K562 (cell line): ENCODE results near the gene CMBL. TPM values are rescaled to one million over a fixed set of nuclear protein-coding genes. Genes with fewer than 3 reads are reported as not detected.

Experiments
- BACH1 ChIP-seq: fragments of 200-800 bp; sonication (Bioruptor generic); IDR thresholded peaks from 2 replicates; pipeline ENCODE4 v1.6.1; 2016; ENCODE audit warnings: missing genetic modification characterization, missing compliant biosample characterization
- BHLHE40 ChIP-seq: IDR thresholded peaks from 2 replicates; pipeline ENCODE4 v1.6.1; 2011; ENCODE audit warnings: low read length, improper control_type of control experiment
- CAMTA2 ChIP-seq: fragments of 250-450 bp; sonication (Bioruptor Pico); conservative IDR thresholded peaks from 2 replicates; pipeline ENCODE4 v1.5.1; 2022
- CBX5 ChIP-seq: IDR thresholded peaks from 2 replicates; pipeline ENCODE4 v1.6.1; 2014; ENCODE audit warnings: low read depth, borderline replicate concordance
- CREBBP ChIP-seq: IDR thresholded peaks from one replicate; pipeline ENCODE4 v1.6.1; 2012; ENCODE audit warnings: low read depth, mild to moderate bottlenecking, control low read depth, inconsistent platforms, low read length
- DMBX1 ChIP-seq: fragments of 250-450 bp; sonication (Bioruptor Pico); IDR thresholded peaks from 2 replicates; pipeline ENCODE4 v1.8.0; 2022; ENCODE audit warnings: inconsistent platforms, mild to moderate bottlenecking, moderate library complexity, borderline replicate concordance
- ELF1 ChIP-seq: fragments of 200-800 bp; sonication (Bioruptor generic); IDR thresholded peaks from 2 replicates; pipeline ENCODE4 v1.6.1; 2016; ENCODE audit warnings: missing genetic modification characterization, missing compliant biosample characterization
- FUS ChIP-seq: fragments of 200-400 bp; formaldehyde crosslinking; optimal IDR thresholded peaks from 2 replicates; pipeline ENCODE3; 2017; ENCODE audit warnings: low read depth, low read length
- GATAD2B ChIP-seq: fragments of 450-650 bp; IDR thresholded peaks from 2 replicates; pipeline ENCODE4 v1.6.1; 2017; ENCODE audit warnings: mild to moderate bottlenecking, borderline replicate concordance
- NFYB ChIP-seq: IDR thresholded peaks from 2 replicates; pipeline ENCODE4 v1.6.1; 2011; ENCODE audit warnings: mild to moderate bottlenecking, moderate library complexity; ENCODE audit not compliant: insufficient read length; ENCODE audit errors: extremely low read depth
- NR3C1 ChIP-seq: sonication (generic); formaldehyde crosslinking; IDR thresholded peaks from 2 replicates; pipeline ENCODE4 v1.8.1; 2022; ENCODE audit warnings: missing genetic modification reagents
- POLR3G ChIP-seq: IDR thresholded peaks from 2 replicates; pipeline ENCODE4 v1.6.1; 2011; ENCODE audit not compliant: insufficient read length, insufficient replicate concordance; ENCODE audit errors: extremely low read depth
- RBM34 ChIP-seq: fragments of 200-400 bp; formaldehyde crosslinking; IDR thresholded peaks from 2 replicates; pipeline ENCODE4 v1.6.1; 2018; ENCODE audit warnings: low read length, borderline replicate concordance; ENCODE audit not compliant: insufficient read depth
- SIN3A ChIP-seq, 2 experiments: fragments of 150-350 bp in 1 of 2; IDR thresholded peaks; 2 replicates each; pipeline ENCODE4 v1.6.1; 2011 to 2016; ENCODE audit warnings: borderline replicate concordance in 2 of 2, low read depth in 2 of 2, low read length in 2 of 2, mild to moderate bottlenecking in 2 of 2, moderate library complexity in 2 of 2; ENCODE audit not compliant: control insufficient read depth in 1 of 2
- ZFPM2 ChIP-seq: fragments of 250-450 bp; sonication (Bioruptor Pico); IDR thresholded peaks from 2 replicates; pipeline ENCODE4 v1.5.1; 2022; ENCODE audit warnings: mild to moderate bottlenecking
- ZNF311 ChIP-seq: fragments of 250-450 bp; sonication (Bioruptor Pico); IDR thresholded peaks from 2 replicates; pipeline ENCODE4 v1.4.0; 2020; ENCODE audit warnings: mild to moderate bottlenecking, moderate library complexity
- polyA plus RNA-seq, 8 experiments: library from polyadenylated mRNA; depleted of rRNA in 4 of 8; stranded (reverse) in 5 of 8; unstranded in 3 of 8; fragments of >200 nt; fragmentation: Nextera tagmentation in 2 of 8; fragmentation: Illumina TruSeq in 1 of 8; extraction: Ambion mirVana in 2 of 8; extraction: Trizol in 1 of 8; gene quantifications; 2 replicates each; pipeline versions ENCODE4 v1.2.1 to v1.2.3, GENCODE V29; 2011 to 2014; ENCODE audit warnings: inconsistent platforms in 1 of 8, missing spikeins in 1 of 8
- total RNA-seq, 7 experiments: library from RNA; depleted of rRNA in 6 of 7; stranded (reverse); fragments of >200 nt in 6 of 7; fragmentation: Illumina TruSeq in 2 of 7; extraction: Trizol in 2 of 7; gene quantifications; 2 replicates each; pipeline versions ENCODE4 v1.2.1 to v1.2.3, GENCODE V29; 2011 to 2021; ENCODE audit warnings: low replicate concordance in 1 of 7
- TF ChIP-seq, protein P1 (sequence below): fragments of 250-450 bp; sonication (Bioruptor Pico); IDR thresholded peaks from 2 replicates; pipeline ENCODE4 v1.5.0; 2022; ENCODE audit warnings: mild to moderate bottlenecking
- TF ChIP-seq, protein P2 (sequence below): fragments of 450-650 bp; formaldehyde crosslinking; IDR thresholded peaks from 2 replicates; pipeline ENCODE4 v1.4.0; 2020; ENCODE audit warnings: mild to moderate bottlenecking, moderate library complexity
- TF ChIP-seq, protein P3 (sequence below): fragments of 450-650 bp; conservative IDR thresholded peaks from 2 replicates; pipeline ENCODE4 v1.6.1; 2016; ENCODE audit warnings: missing genetic modification characterization, low read depth, mild to moderate bottlenecking, missing compliant biosample characterization, moderate library complexity

Gene CMBL
- total and polyA plus RNA-seq, 9 of the 15 experiments (the other 6 are each of a cell fraction or from before 2014, with no cell fraction given), result 22.6 to 192 (median 71.1) TPM

DNA sequence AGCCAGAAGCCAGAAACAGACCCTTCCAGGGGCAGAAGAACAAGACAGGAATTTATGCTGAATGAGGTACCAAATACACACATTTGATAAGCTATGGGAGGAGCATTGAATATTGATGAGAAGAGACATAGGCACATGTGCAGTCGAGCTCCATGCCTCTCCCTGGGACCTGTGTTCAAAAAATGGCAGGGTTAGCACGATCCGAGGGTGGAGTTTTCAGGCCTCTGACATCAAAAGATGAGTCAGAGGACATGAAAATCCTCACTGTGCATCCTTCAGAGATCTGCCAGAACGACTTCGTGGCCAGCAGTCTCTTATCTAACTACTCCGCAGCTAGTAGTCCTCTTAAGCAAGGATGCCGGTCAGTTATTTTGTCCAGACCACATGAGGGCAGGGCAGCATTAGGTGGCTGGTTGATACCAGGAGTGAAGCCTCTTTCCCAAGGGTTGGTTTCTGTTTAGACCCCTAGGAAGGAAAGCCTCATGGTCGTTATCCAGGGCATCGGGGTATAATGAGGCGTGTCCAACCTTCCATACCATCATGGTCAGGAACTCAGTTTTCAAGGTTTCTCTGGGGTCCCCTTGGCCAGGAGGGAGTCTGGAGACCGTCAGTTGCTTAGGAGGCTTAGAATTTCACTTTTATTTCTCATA lies 11.6 kb upstream of the CMBL start (continued):
- TF ChIP-seq POLR3G, result no peak
- TF ChIP-seq DMBX1 (CRISPR knock-in tag), result peak; percentile 58
- peak; percentile 53; the same call in 1 of the 2 replicates for TF ChIP-seq BACH1
- peak; percentile 28; the same call in 1 of the 2 replicates for TF ChIP-seq BHLHE40
- TF ChIP-seq GATAD2B, result no peak
- peak; percentile 61; the same call in 1 of the 2 replicates for TF ChIP-seq CBX5
- no peak for TF ChIP-seq CREBBP
- TF ChIP-seq CAMTA2 (CRISPR knock-in tag), result no peak
- TF ChIP-seq NR3C1 (CRISPR knock-in tag), result no peak
- no peak for TF ChIP-seq ZFPM2 (CRISPR knock-in tag)
- TF ChIP-seq, protein P1, sequence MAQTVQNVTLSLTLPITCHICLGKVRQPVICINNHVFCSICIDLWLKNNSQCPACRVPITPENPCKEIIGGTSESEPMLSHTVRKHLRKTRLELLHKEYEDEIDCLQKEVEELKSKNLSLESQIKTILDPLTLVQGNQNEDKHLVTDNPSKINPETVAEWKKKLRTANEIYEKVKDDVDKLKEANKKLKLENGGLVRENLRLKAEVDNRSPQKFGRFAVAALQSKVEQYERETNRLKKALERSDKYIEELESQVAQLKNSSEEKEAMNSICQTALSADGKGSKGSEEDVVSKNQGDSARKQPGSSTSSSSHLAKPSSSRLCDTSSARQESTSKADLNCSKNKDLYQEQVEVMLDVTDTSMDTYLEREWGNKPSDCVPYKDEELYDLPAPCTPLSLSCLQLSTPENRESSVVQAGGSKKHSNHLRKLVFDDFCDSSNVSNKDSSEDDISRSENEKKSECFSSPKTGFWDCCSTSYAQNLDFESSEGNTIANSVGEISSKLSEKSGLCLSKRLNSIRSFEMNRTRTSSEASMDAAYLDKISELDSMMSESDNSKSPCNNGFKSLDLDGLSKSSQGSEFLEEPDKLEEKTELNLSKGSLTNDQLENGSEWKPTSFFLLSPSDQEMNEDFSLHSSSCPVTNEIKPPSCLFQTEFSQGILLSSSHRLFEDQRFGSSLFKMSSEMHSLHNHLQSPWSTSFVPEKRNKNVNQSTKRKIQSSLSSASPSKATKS (CRISPR knock-in tag), result no peak
- 0 out of 2 replicates have a peak, but pooled peaks have one; percentile 33 for TF ChIP-seq ZNF311
- TF ChIP-seq, protein P2, sequence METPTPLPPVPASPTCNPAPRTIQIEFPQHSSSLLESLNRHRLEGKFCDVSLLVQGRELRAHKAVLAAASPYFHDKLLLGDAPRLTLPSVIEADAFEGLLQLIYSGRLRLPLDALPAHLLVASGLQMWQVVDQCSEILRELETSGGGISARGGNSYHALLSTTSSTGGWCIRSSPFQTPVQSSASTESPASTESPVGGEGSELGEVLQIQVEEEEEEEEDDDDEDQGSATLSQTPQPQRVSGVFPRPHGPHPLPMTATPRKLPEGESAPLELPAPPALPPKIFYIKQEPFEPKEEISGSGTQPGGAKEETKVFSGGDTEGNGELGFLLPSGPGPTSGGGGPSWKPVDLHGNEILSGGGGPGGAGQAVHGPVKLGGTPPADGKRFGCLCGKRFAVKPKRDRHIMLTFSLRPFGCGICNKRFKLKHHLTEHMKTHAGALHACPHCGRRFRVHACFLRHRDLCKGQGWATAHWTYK (CRISPR knock-in tag), result 0 out of 2 replicates have a peak, but pooled peaks have one; percentile 44
- no peak for TF ChIP-seq SIN3A (IDR thresholded peaks at IDR 0.05; ENCODE audit: borderline replicate concordance in 2 of 2, control insufficient read depth in 1 of 2, low read depth in 2 of 2, low read length in 2 of 2)
- TF ChIP-seq FUS, result no peak
- no peak for TF ChIP-seq NFYB
- TF ChIP-seq, protein P3, sequence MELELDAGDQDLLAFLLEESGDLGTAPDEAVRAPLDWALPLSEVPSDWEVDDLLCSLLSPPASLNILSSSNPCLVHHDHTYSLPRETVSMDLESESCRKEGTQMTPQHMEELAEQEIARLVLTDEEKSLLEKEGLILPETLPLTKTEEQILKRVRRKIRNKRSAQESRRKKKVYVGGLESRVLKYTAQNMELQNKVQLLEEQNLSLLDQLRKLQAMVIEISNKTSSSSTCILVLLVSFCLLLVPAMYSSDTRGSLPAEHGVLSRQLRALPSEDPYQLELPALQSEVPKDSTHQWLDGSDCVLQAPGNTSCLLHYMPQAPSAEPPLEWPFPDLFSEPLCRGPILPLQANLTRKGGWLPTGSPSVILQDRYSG (tag), result no peak
- TF ChIP-seq RBM34, result no peak
- no peak for TF ChIP-seq ELF1 (tag)
